GM23248 (cell line): Measurements from ENCODE around the gene CFTR.

Source experiments
- EZH2 ChIP-seq: fragments of 200-600 bp; sonication (generic); IDR thresholded peaks from 2 replicates; pipeline ENCODE4 v1.6.1; 2018; ENCODE audit warnings: antibody characterized with exemption, mild to moderate bottlenecking; ENCODE audit not compliant: insufficient read depth, poor library complexity, severe bottlenecking
- EZH2phosphoT487 ChIP-seq: fragments of 200-600 bp; sonication (generic); IDR thresholded peaks from 2 replicates; pipeline ENCODE4 v1.6.1; 2018; ENCODE audit warnings: antibody characterized with exemption, moderate library complexity, mild to moderate bottlenecking, low read depth; ENCODE audit not compliant: insufficient read depth

GRCh38 chr7:117621075-117621618, 141.3 kb downstream of the CFTR start:
- TF ChIP-seq EZH2 (no peak), EZH2phosphoT487 (no peak)
